Esophagus (tissue), 2 donors: ENCODE results near the gene LEPR. TPM values are rescaled to one million over a fixed set of nuclear protein-coding genes. Genes with fewer than 3 reads are reported as not detected.
"Not testable (repeated sequence)": the region's sequence is repeated elsewhere in the genome, so short reads cannot be mapped to it uniquely, and the experiment has no call there.

Experiments used
- H3K27ac ChIP-seq, 2 donors: one replicate each; pipeline ENCODE4 v1.5.1; 2013; ENCODE audit warnings: low read depth in 2 of 2, mild to moderate bottlenecking in 2 of 2, inconsistent platforms in 1 of 2, low read length in 1 of 2, moderate library complexity in 1 of 2
- H3K27me3 ChIP-seq, 2 donors: one replicate each; pipeline ENCODE4 v1.6.1; 2013; ENCODE audit warnings: low read length in 2 of 2, control low read depth in 1 of 2, mild to moderate bottlenecking in 1 of 2; ENCODE audit not compliant: insufficient read depth in 2 of 2, control insufficient read depth in 1 of 2
- H3K36me3 ChIP-seq, 2 donors: one replicate each; pipeline ENCODE4 v1.6.1; 2013; ENCODE audit warnings: low read length in 1 of 2; ENCODE audit not compliant: control insufficient read depth in 2 of 2, insufficient read depth in 2 of 2
- H3K4me1 ChIP-seq, 2 donors: one replicate each; pipeline ENCODE4 v1.6.1; 2013; ENCODE audit warnings: low read length in 1 of 2; ENCODE audit not compliant: control insufficient read depth in 2 of 2, insufficient read depth in 2 of 2
- H3K4me3 ChIP-seq, 2 donors: one replicate each; pipeline ENCODE4 v1.5.1; 2013; ENCODE audit warnings: low read length in 2 of 2, mild to moderate bottlenecking in 2 of 2, low read depth in 1 of 2, moderate library complexity in 1 of 2
- H3K9me3 ChIP-seq, 2 donors: one replicate each; pipeline ENCODE4 v1.6.1; 2013; ENCODE audit warnings: mild to moderate bottlenecking in 2 of 2, low read depth in 1 of 2, low read length in 1 of 2, moderate library complexity in 1 of 2; ENCODE audit not compliant: control insufficient read depth in 2 of 2, insufficient read depth in 1 of 2
- WGBS, 2 donors: extraction: QIAGEN DNeasy Blood & Tissue Kit; methylation state at CpG; one replicate each; pipeline ENCODE4 v1.1.7; 2013; 5-methylcytosine and 5-hydroxymethylcytosine counted together
- polyA plus RNA-seq, 2 donors: library from polyadenylated mRNA; stranded (reverse); fragments of 200-250 nt; gene quantifications; one replicate each; pipeline ENCODE4 v1.2.3, GENCODE V29; 2013
- donor health status: healthy with polysubstance abuse.
- donor health status: Bipolar disorder and iron deficiency.

LEPR gene
- polyA plus RNA-seq, 2 donors, result 1.2 to 2.6 TPM

GRCh38 chr1:65444128-65444640, 23.7 kb downstream of the LEPR start:
- Histone ChIP-seq H3K27me3 (no peaks in the 10 kb centered on the region), H3K9me3 (no peaks in the 10 kb centered on the region), H3K4me3 (no peak overlapping the region), H3K4me1 (no peaks in the 10 kb centered on the region), H3K27ac (no peak overlapping the region), H3K36me3 (no peaks in the 10 kb centered on the region)
- 73 to 80% methylated on average over 4 to 5 of the region's 5 CpGs for WGBS, 2 donors

- WGBS, 2 donors, result 96 to 100% methylated on average over 1 of the region's 1 CpG
Measured at GRCh38 chr1:65445837-65446236, 25.4 kb downstream of the LEPR start.

GRCh38 chr1:65449214-65449823, 28.9 kb downstream of the LEPR start:
- 83 to 88% methylated on average over 4 of the region's 4 CpGs for WGBS, 2 donors
- Histone ChIP-seq H3K4me1 (no peaks in the 10 kb centered on the region), H3K27ac (no peak overlapping the region), H3K4me3 (no peak overlapping the region), H3K36me3 (no peaks in the 10 kb centered on the region), H3K27me3 (no peaks in the 10 kb centered on the region), H3K9me3 (no peaks in the 10 kb centered on the region)

More at GRCh38 chr1:65445837-65446236, 25.4 kb downstream of the LEPR start:
- Histone ChIP-seq H3K4me3 (no peak overlapping the region), H3K4me1 (no peaks in the 10 kb centered on the region), H3K27ac (no peak overlapping the region), H3K27me3 (no peaks in the 10 kb centered on the region), H3K9me3 (no peaks in the 10 kb centered on the region), H3K36me3 (no peaks in the 10 kb centered on the region)

- H3K4me3 ChIP-seq, H3K36me3 ChIP-seq: not testable (repeated sequence)
- WGBS, 2 donors, result 75 to 82% methylated on average over 9 to 10 of the region's 10 CpGs
Measured at GRCh38 chr1:65455678-65456077, 35.2 kb downstream of the LEPR start.

GRCh38 chr1:65456481-65456880, 36.0 kb downstream of the LEPR start:
- H3K36me3 ChIP-seq, result no peaks in the 10 kb centered on the region
- H3K4me3 ChIP-seq, result no peak overlapping the region
- no peak overlapping the region for H3K27ac ChIP-seq
- H3K27me3 ChIP-seq, result no peaks in the 10 kb centered on the region
- H3K4me1 ChIP-seq, result no peaks in the 10 kb centered on the region
- no peaks in the 10 kb centered on the region for H3K9me3 ChIP-seq

More at GRCh38 chr1:65455678-65456077, 35.2 kb downstream of the LEPR start:
- not testable (repeated sequence) for H3K27ac ChIP-seq, H3K4me1 ChIP-seq, H3K9me3 ChIP-seq, H3K27me3 ChIP-seq

GRCh38 chr1:65457868-65458267, 37.4 kb downstream of the LEPR start:
- Histone ChIP-seq H3K27me3 (no peaks in the 10 kb centered on the region), H3K4me1 (no peaks in the 10 kb centered on the region), H3K9me3 (no peaks in the 10 kb centered on the region), H3K27ac (no peak overlapping the region), H3K36me3 (no peaks in the 10 kb centered on the region), H3K4me3 (no peak overlapping the region)

- Histone ChIP-seq H3K4me3 (no peak overlapping the region), H3K27me3 (no peaks in the 10 kb centered on the region), H3K9me3 (no peaks in the 10 kb centered on the region), H3K4me1 (no peaks in the 10 kb centered on the region), H3K27ac (no peak overlapping the region), H3K36me3 (no peaks in the 10 kb centered on the region)
- 73 to 81% methylated on average over 2 of the region's 2 CpGs for WGBS, 2 donors
Measured at GRCh38 chr1:65458730-65459396, 38.4 kb downstream of the LEPR start.

GRCh38 chr1:65459397-65459768, 38.9 kb downstream of the LEPR start:
- Histone ChIP-seq H3K4me3 (no peak overlapping the region), H3K27ac (no peak overlapping the region), H3K9me3 (no peaks in the 10 kb centered on the region), H3K36me3 (no peaks in the 10 kb centered on the region), H3K4me1 (no peaks in the 10 kb centered on the region), H3K27me3 (no peaks in the 10 kb centered on the region)
- WGBS, 2 donors, result 63 to 85% methylated on average over 1 of the region's 1 CpG

GRCh38 chr1:65465837-65466236, 45.4 kb downstream of the LEPR start:
- not testable (repeated sequence) for H3K27me3 ChIP-seq, H3K9me3 ChIP-seq, H3K4me1 ChIP-seq, H3K27ac ChIP-seq, H3K4me3 ChIP-seq, H3K36me3 ChIP-seq
- 97 to 100% methylated on average over 1 of the region's 1 CpG for WGBS, 2 donors

GRCh38 chr1:65467536-65467935, 47.1 kb downstream of the LEPR start:
- no peak overlapping the region for H3K27ac ChIP-seq
- no peaks in the 10 kb centered on the region for H3K27me3 ChIP-seq
- WGBS, 2 donors, result 36 to 37% methylated on average over 6 of the region's 6 CpGs
- H3K4me3 ChIP-seq, result no peak overlapping the region
- no peaks in the 10 kb centered on the region for H3K4me1 ChIP-seq
- no peaks in the 10 kb centered on the region for H3K36me3 ChIP-seq
- H3K9me3 ChIP-seq, result no peaks in the 10 kb centered on the region
